ENCODE results near the gene NAPA. TPM values are rescaled to one million over a fixed set of nuclear protein-coding genes. Genes with fewer than 3 reads are reported as not detected.

NAPA gene
- total and polyA plus RNA-seq, 2 experiments from 2014 or later = 62.5 to 173 TPM

- no peak for DNase-seq (ENCODE audit: low read depth in 1 of 2, low spot score in 1 of 2)
- no peaks in the 10 kb centered on the region for H3K27me3 ChIP-seq
- TF ChIP-seq CTCF (IDR thresholded peaks at IDR 0.05; ENCODE audit: low read depth, low read length) = no peak
These were observed 38.4 kb downstream of the NAPA start for GRCh38 chr19:47476438-47476972.

GRCh38 chr19:47475465-47475864 lies 39.4 kb downstream of the NAPA start:
- Histone ChIP-seq H3K4me3 (no peak overlapping the region), H3K27me3 (no peaks in the 10 kb centered on the region), H3K36me3 (no peaks in the 10 kb centered on the region), H3K4me1 (ENCODE audit: low read depth) (peaks cover 3% of the 10 kb centered on the region), H3K9me3 (ENCODE audit: low read depth) (no peaks in the 10 kb centered on the region), H3K27ac (no peak overlapping the region)
- DNase-seq (ENCODE audit: low read depth in 1 of 2, low spot score in 1 of 2) = peak in 1 of 2 donors; percentile 26
- TF ChIP-seq CTCF (IDR thresholded peaks at IDR 0.05; ENCODE audit: low read depth, low read length) = no peak

More at GRCh38 chr19:47476438-47476972, 38.4 kb downstream of the NAPA start:
- no peaks in the 10 kb centered on the region for H3K36me3 ChIP-seq
- peaks cover 3% of the 10 kb centered on the region for H3K4me1 ChIP-seq (ENCODE audit: low read depth)
- no peak overlapping the region for H3K4me3 ChIP-seq
- H3K9me3 ChIP-seq (ENCODE audit: low read depth) = no peaks in the 10 kb centered on the region
- no peak overlapping the region for H3K27ac ChIP-seq

GRCh38 chr19:47473336-47473735 lies 41.5 kb downstream of the NAPA start:
- no peaks in the 10 kb centered on the region for H3K9me3 ChIP-seq (ENCODE audit: low read depth)
- no peak overlapping the region for H3K27ac ChIP-seq
- peaks cover 3% of the 10 kb centered on the region for H3K4me1 ChIP-seq (ENCODE audit: low read depth)
- no peak for TF ChIP-seq CTCF (IDR thresholded peaks at IDR 0.05; ENCODE audit: low read depth, low read length)
- DNase-seq (ENCODE audit: low read depth in 1 of 2, low spot score in 1 of 2) = no peak
- H3K4me3 ChIP-seq = no peak overlapping the region
- H3K36me3 ChIP-seq = no peaks in the 10 kb centered on the region
- H3K27me3 ChIP-seq = no peaks in the 10 kb centered on the region

- Histone ChIP-seq H3K27me3 (no peaks in the 10 kb centered on the region), H3K4me3 (peak within 1 kb of the TSS; percentile 24), H3K36me3 (no peaks in the 10 kb centered on the region), H3K9me3 (ENCODE audit: low read depth) (no peaks in the 10 kb centered on the region), H3K27ac (no peak within 1 kb of the TSS), H3K4me1 (ENCODE audit: low read depth) (peaks cover 3% of the 10 kb centered on the region)
- no peak for TF ChIP-seq CTCF (IDR thresholded peaks at IDR 0.05; ENCODE audit: low read depth, low read length)
- peak; percentile 92 to 95 for DNase-seq (ENCODE audit: low read depth in 1 of 2, low spot score in 1 of 2)
These were observed 43.0 kb downstream of the NAPA start, which contains the start of gene SLC8A2 for GRCh38 chr19:47471733-47472457. SLC8A2 (minus strand) TSS chr19:47471893; CDS start chr19:47466403, 5,490 bp downstream.

- Histone ChIP-seq H3K27ac (no peak overlapping the region), H3K36me3 (no peaks in the 10 kb centered on the region), H3K9me3 (ENCODE audit: low read depth) (no peaks in the 10 kb centered on the region), H3K27me3 (no peaks in the 10 kb centered on the region), H3K4me1 (ENCODE audit: low read depth) (peaks cover 3% of the 10 kb centered on the region), H3K4me3 (peak overlapping the region; percentile 24)
- DNase-seq (ENCODE audit: low read depth in 1 of 2, low spot score in 1 of 2) = no peak
- no peak for TF ChIP-seq CTCF (IDR thresholded peaks at IDR 0.05; ENCODE audit: low read depth, low read length)
These were observed 43.5 kb downstream of the NAPA start for GRCh38 chr19:47471381-47471732.

All from cardiac muscle cell (in vitro differentiated cells and primary cell).